Measurements from ENCODE around the gene BABAM2. TPM values are rescaled to one million over a fixed set of nuclear protein-coding genes. Genes with fewer than 3 reads are reported as not detected.
A peak's percentile ranks its signal among the peaks of the same experiment; 100 is the strongest.
"Not testable (repeated sequence)": the region's sequence is repeated elsewhere in the genome, so short reads cannot be mapped to it uniquely, and the experiment has no call there.

BABAM2 gene
- total RNA-seq, 4 donors from 2014 or later = 33.3 to 48.9 (median 37.9) TPM

DNA sequence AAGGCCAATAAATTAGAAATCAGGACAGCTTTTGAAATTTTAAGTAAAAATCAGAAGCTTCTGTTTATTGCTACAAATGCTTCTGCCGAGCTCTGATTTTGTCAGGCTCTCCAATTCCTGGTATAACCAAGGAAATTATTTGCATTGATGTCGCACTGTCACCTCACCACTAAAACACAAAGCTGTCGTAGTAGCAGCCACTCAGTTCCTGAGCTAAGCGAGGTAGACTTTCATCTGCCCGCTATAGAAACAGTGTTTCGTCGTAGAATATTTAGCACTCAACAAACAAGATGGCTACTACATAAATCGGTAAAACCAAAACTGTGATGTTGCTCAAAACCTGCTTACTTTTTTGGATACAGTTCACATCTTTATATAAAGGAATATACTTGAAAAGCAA lies 360.8 kb downstream of the BABAM2 start:
- H3K36me3 ChIP-seq = peaks cover 0 to 1% (median 0%) of the 10 kb centered on the region in 4 donors
- TF ChIP-seq, protein P1, sequence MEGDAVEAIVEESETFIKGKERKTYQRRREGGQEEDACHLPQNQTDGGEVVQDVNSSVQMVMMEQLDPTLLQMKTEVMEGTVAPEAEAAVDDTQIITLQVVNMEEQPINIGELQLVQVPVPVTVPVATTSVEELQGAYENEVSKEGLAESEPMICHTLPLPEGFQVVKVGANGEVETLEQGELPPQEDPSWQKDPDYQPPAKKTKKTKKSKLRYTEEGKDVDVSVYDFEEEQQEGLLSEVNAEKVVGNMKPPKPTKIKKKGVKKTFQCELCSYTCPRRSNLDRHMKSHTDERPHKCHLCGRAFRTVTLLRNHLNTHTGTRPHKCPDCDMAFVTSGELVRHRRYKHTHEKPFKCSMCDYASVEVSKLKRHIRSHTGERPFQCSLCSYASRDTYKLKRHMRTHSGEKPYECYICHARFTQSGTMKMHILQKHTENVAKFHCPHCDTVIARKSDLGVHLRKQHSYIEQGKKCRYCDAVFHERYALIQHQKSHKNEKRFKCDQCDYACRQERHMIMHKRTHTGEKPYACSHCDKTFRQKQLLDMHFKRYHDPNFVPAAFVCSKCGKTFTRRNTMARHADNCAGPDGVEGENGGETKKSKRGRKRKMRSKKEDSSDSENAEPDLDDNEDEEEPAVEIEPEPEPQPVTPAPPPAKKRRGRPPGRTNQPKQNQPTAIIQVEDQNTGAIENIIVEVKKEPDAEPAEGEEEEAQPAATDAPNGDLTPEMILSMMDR (IDR thresholded peaks at IDR 0.05) = no peak
- TF ChIP-seq EP300 (IDR thresholded peaks at IDR 0.05; ENCODE audit: low read depth) (no peak), POLR2A (IDR thresholded peaks at IDR 0.05) (no peak), POLR2AphosphoS5 (IDR thresholded peaks at IDR 0.05) (no peak)
- peaks cover 0 to 16% (median 4%) of the 10 kb centered on the region in 4 donors for H3K4me1 ChIP-seq
- H3K27me3 ChIP-seq = no peaks in the 10 kb centered on the region
- intact Hi-C loops (cut with DNase I; ENCODE audit: low total_unique reads) (no loop called here), in situ Hi-C loops (cut with MboI; ENCODE audit: low pct_ligation_motif_present in 1 of 4, low pct_unique_long_range_greater_than_20kb in 1 of 4, low sequenced_read_pairs in 3 of 4) (no loop called here)
- no peak for DNase-seq
- no peaks in the 10 kb centered on the region for H3K9me3 ChIP-seq
- WGBS, 2 donors (ENCODE audit: low coverage in 1 of 2) = 60 to 85% methylated on average over 8 of the region's 8 CpGs
- H3K27ac ChIP-seq = no peak overlapping the region
- H3K4me3 ChIP-seq = no peak overlapping the region

DNA sequence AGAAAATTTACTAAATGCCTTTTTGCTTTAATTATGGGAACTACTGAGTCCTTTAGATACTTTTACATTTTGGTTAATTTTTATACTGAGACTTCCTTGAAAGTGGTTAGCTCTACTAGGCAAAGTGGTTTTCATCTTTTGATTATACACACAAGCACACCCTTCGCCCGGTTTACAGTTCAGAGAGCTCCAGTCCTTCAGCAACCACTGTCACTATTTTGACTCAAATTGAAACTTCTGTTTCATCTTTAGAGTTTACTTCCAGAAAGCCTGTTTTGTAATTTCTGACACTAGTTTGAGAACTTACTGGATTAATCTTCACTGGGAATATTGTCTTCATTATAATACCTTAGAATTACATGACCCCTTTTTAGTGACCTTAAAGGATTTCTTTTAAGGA lies 361.8 kb downstream of the BABAM2 start:
- intact Hi-C loops (cut with DNase I; ENCODE audit: low total_unique reads) = no loop called here
- DNase-seq = no peak
- 28 to 33% methylated on average over 2 of the region's 2 CpGs for WGBS, 2 donors (ENCODE audit: low coverage in 1 of 2)
- peaks cover 0 to 1% (median 0%) of the 10 kb centered on the region in 4 donors for H3K36me3 ChIP-seq
- H3K4me3 ChIP-seq = no peak overlapping the region
- H3K27me3 ChIP-seq = no peaks in the 10 kb centered on the region
- TF ChIP-seq POLR2AphosphoS5 (IDR thresholded peaks at IDR 0.05) (no peak), POLR2A (IDR thresholded peaks at IDR 0.05) (no peak), EP300 (IDR thresholded peaks at IDR 0.05; ENCODE audit: low read depth) (no peak)
- TF ChIP-seq, protein P1 (IDR thresholded peaks at IDR 0.05) = no peak
- no peaks in the 10 kb centered on the region for H3K9me3 ChIP-seq
- H3K27ac ChIP-seq = peak overlapping the region in 1 of 4 donors; percentile 5
- H3K4me1 ChIP-seq = peaks cover 0 to 16% (median 4%) of the 10 kb centered on the region in 4 donors
- in situ Hi-C loops (cut with MboI; ENCODE audit: low pct_ligation_motif_present in 1 of 4, low pct_unique_long_range_greater_than_20kb in 1 of 4, low sequenced_read_pairs in 3 of 4) = no loop called here

DNA sequence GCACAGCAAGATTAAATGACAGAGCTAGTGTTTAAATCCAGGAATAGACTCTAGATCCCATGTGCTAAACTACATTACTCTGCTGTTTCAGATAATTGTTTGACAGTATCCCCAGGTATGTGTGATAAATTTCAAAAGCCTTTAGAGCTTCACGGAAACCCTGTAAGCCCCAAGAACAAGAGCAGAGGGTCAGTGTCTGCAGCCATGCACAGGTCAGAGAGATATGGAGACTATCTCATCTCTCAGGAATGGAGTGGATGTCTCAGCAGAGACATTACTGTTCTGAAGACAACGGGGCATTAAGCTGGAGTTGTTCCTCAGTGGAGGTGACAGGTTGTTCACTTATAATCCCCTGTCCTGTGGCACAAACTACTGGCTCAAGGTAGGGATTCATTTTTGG lies 363.0 kb downstream of the BABAM2 start:
- intact Hi-C loops (cut with DNase I; ENCODE audit: low total_unique reads) (no loop called here), in situ Hi-C loops (cut with MboI; ENCODE audit: low pct_ligation_motif_present in 1 of 4, low pct_unique_long_range_greater_than_20kb in 1 of 4, low sequenced_read_pairs in 3 of 4) (no loop called here)
- Histone ChIP-seq H3K4me3 (no peak overlapping the region), H3K27me3 (no peaks in the 10 kb centered on the region), H3K36me3 (peaks cover 0 to 1% (median 0%) of the 10 kb centered on the region in 4 donors), H3K9me3 (no peaks in the 10 kb centered on the region), H3K4me1 (peaks cover 0 to 16% (median 4%) of the 10 kb centered on the region in 4 donors), H3K27ac (no peak overlapping the region)
- DNase-seq = no peak
- 100% methylated on average over 2 of the region's 2 CpGs; no CpG with 5 or more reads in 1 of the 2 donors for WGBS, 2 donors (ENCODE audit: low coverage in 1 of 2)
- TF ChIP-seq POLR2AphosphoS5 (IDR thresholded peaks at IDR 0.05) = no peak
- TF ChIP-seq EP300 (IDR thresholded peaks at IDR 0.05; ENCODE audit: low read depth) = no peak
- no peak for TF ChIP-seq POLR2A (IDR thresholded peaks at IDR 0.05)
- TF ChIP-seq, protein P1 (IDR thresholded peaks at IDR 0.05) = no peak

DNA sequence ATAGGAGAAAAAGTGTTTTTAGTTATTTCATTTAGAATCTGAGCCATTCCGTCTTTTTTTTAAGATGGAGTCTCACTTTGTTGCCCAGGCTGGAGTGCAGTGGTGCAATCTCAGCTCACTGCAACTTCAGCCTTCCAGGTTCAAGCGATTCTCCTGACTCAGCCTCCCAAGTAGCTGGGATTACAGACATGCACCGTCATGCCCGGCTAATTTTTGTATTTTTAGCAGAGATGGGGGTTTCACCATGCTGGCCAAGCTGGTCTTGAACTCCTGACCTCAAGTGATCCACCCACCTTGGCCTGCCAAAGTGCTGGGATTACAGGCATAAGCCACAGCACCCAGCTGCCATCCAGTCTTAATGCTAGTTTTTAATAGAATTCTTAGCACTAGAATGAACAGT lies 364.7 kb downstream of the BABAM2 start:
- H3K27ac ChIP-seq; in situ Hi-C loops (cut with MboI; ENCODE audit: low pct_ligation_motif_present in 1 of 4, low pct_unique_long_range_greater_than_20kb in 1 of 4, low sequenced_read_pairs in 3 of 4); H3K4me3 ChIP-seq; intact Hi-C loops (cut with DNase I; ENCODE audit: low total_unique reads); DNase-seq; H3K36me3 ChIP-seq; H3K9me3 ChIP-seq; H3K27me3 ChIP-seq: not testable (repeated sequence)
- WGBS, 2 donors (ENCODE audit: low coverage in 1 of 2) = 91 to 100% methylated on average over 1 to 4 of the region's 4 CpGs
- H3K4me1 ChIP-seq = peaks cover 0 to 16% (median 4%) of the 10 kb centered on the region in 4 donors

DNA sequence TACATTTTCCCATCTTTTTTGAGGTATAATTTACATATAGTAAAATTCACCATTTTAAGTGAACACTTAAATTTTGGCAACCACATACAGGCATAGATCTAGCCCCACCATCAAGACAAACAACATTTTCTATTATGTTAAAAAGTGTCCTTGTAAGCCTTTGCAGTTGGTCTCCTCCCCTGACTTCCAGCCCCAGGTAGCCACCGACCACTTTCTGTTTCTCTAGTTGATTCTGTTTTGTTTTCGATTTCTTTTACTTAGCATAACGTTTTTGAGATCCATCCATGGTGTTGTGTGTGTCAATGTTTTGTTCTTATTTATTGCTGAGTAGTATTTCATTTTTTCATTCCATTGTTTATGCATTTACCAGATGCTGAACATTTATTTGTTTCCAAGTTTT lies 366.7 kb downstream of the BABAM2 start:
- in situ Hi-C loops (cut with MboI; ENCODE audit: low pct_ligation_motif_present in 1 of 4, low pct_unique_long_range_greater_than_20kb in 1 of 4, low sequenced_read_pairs in 3 of 4) = no loop called here
- H3K4me3 ChIP-seq = no peak overlapping the region
- no peaks in the 10 kb centered on the region for H3K27me3 ChIP-seq
- DNase-seq = no peak
- no peak overlapping the region for H3K27ac ChIP-seq
- WGBS, 2 donors (ENCODE audit: low coverage in 1 of 2) = 72 to 77% methylated on average over 3 of the region's 3 CpGs
- no peak for TF ChIP-seq POLR2A (IDR thresholded peaks at IDR 0.05)
- TF ChIP-seq, protein P1 (IDR thresholded peaks at IDR 0.05) = no peak
- TF ChIP-seq POLR2AphosphoS5 (IDR thresholded peaks at IDR 0.05) = no peak
- TF ChIP-seq EP300 (IDR thresholded peaks at IDR 0.05; ENCODE audit: low read depth) = no peak
- intact Hi-C loops (cut with DNase I; ENCODE audit: low total_unique reads) = no loop called here
- H3K36me3 ChIP-seq = no peaks in the 10 kb centered on the region
- H3K4me1 ChIP-seq = peaks cover 0 to 6% (median 3%) of the 10 kb centered on the region in 4 donors
- H3K9me3 ChIP-seq = no peaks in the 10 kb centered on the region

DNA sequence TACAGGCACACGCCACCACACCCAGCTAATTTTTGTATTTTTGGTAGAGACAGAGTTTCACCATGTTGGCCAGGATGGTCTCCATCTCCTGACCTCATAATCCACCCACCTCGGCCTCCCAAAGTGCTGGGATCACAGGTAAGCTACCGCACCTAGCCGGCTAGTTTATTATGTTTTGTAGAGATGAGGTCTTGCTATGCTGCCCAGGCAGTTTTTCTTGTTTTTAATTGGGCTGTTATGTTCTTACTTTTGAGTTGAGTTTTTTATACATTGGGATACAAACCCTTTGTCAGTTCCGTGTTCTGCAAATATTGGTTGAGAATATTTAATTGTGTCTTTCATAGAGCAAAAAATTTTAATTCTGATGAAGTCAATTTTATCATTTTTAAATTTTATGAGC lies 368.7 kb downstream of the BABAM2 start:
- intact Hi-C loops (cut with DNase I; ENCODE audit: low total_unique reads); H3K4me3 ChIP-seq; H3K4me1 ChIP-seq; in situ Hi-C loops (cut with MboI; ENCODE audit: low pct_ligation_motif_present in 1 of 4, low pct_unique_long_range_greater_than_20kb in 1 of 4, low sequenced_read_pairs in 3 of 4); H3K36me3 ChIP-seq; H3K27me3 ChIP-seq; DNase-seq; H3K27ac ChIP-seq; H3K9me3 ChIP-seq: not testable (repeated sequence)
- WGBS, 2 donors (ENCODE audit: low coverage in 1 of 2) = 93 to 96% methylated on average over 4 to 5 of the region's 5 CpGs

Data from transverse colon (tissue), 4 donors.